Measurements from ENCODE around the gene TNFRSF19.

DNA sequence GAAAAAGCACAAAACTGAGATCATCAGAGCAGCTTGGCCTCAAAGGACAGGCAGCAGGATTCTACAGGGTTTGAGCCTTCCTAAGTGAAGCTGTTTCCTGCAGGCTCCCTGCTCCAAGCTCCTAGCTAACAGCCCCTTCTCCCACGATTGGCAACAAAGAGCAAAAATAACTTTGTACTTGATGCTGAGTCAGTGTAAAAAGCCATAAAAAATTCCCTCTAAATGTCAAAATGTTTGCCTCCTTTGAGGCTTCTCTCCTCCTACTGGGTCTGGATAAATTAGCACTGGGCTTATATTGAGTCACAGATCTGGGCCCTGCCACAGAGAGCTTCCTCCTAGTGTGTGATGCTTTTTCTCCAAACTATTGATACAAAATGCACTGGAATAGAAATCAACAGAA lies 153.3 kb downstream of the TNFRSF19 start:
- TF ChIP-seq MYNN (tag by site-specific recombination; IDR thresholded peaks at IDR 0.05; ENCODE audit: borderline replicate concordance) (no peak), KLF16 (tag by site-specific recombination; IDR thresholded peaks at IDR 0.05) (no peak), ZNF248 (tag by site-specific recombination; IDR thresholded peaks at IDR 0.05) (no peak), ZNF274 (IDR thresholded peaks at IDR 0.05; ENCODE audit: low read length) (no peak), ZNF274 (tag by site-specific recombination; IDR thresholded peaks at IDR 0.05; ENCODE audit: borderline replicate concordance) (no peak), ZNF837 (tag by site-specific recombination; IDR thresholded peaks at IDR 0.05) (no peak), CTCF (tag by site-specific recombination; IDR thresholded peaks at IDR 0.05) (no peak), ZNF350 (tag by site-specific recombination; IDR thresholded peaks at IDR 0.05) (no peak), ZNF18 (tag by site-specific recombination; IDR thresholded peaks at IDR 0.05) (no peak)
- TF ChIP-seq, protein P1, sequence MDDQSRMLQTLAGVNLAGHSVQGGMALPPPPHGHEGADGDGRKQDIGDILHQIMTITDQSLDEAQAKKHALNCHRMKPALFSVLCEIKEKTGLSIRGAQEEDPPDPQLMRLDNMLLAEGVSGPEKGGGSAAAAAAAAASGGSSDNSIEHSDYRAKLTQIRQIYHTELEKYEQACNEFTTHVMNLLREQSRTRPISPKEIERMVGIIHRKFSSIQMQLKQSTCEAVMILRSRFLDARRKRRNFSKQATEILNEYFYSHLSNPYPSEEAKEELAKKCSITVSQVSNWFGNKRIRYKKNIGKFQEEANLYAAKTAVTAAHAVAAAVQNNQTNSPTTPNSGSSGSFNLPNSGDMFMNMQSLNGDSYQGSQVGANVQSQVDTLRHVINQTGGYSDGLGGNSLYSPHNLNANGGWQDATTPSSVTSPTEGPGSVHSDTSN (CRISPR knock-in tag; IDR thresholded peaks at IDR 0.05), result no peak

Data from HEK293 (cell line).